Right lobe of liver (tissue), 4 donors: ENCODE measurements around the gene MYLK.

Experiments
- POLR2A ChIP-seq: fragments of 450-650 bp; IDR thresholded peaks from one replicate; pipeline ENCODE4 v1.6.1; 2017; ENCODE audit warnings: antibody characterized with exemption, mild to moderate bottlenecking
- TF ChIP-seq, protein P1 (sequence below), 4 donors: fragments of 200-600 bp in 3 of 4; fragments of 450-650 bp in 1 of 4; IDR thresholded peaks; one replicate each; pipeline versions ENCODE4 v1.5.1 to v1.8.0; 2016 to 2022; ENCODE audit warnings: antibody characterized with exemption in 4 of 4, mild to moderate bottlenecking in 2 of 4
- donor health status: DM: no; HTN: no; CAD: no.
- donor health status: DM: no; HTN: no; CAD: no.
- donor health status: DM: no; HTN: yes; CAD: no.

DNA sequence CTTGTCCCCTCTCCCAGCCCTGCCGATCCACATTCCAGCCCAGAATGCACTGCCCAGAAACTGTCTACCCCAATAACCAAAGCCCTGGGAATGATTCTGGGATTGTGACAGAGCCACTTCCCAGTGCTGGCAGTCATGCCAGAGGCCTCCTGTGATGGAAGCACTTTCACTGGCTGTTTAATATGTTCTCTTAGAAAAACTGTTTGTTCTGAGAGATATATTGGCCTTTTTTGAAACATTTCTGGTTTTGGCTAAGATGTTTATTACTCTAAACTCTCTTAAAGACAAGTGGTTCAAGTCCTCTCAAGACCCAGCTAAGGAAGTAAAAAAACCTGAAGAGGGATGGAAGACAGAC lies 225.3 kb downstream of the MYLK start:
- TF ChIP-seq, protein P1, sequence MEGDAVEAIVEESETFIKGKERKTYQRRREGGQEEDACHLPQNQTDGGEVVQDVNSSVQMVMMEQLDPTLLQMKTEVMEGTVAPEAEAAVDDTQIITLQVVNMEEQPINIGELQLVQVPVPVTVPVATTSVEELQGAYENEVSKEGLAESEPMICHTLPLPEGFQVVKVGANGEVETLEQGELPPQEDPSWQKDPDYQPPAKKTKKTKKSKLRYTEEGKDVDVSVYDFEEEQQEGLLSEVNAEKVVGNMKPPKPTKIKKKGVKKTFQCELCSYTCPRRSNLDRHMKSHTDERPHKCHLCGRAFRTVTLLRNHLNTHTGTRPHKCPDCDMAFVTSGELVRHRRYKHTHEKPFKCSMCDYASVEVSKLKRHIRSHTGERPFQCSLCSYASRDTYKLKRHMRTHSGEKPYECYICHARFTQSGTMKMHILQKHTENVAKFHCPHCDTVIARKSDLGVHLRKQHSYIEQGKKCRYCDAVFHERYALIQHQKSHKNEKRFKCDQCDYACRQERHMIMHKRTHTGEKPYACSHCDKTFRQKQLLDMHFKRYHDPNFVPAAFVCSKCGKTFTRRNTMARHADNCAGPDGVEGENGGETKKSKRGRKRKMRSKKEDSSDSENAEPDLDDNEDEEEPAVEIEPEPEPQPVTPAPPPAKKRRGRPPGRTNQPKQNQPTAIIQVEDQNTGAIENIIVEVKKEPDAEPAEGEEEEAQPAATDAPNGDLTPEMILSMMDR (IDR thresholded peaks at IDR 0.05): no peak
- TF ChIP-seq POLR2A: no peak
